PFSK-1 (cell line): ENCODE data around the gene EXD3.

ENCODE experiments used
- FOXP2 ChIP-seq: optimal IDR thresholded peaks from 2 replicates; pipeline ENCODE3; 2011; ENCODE audit warnings: borderline replicate concordance, control low read depth, inconsistent platforms; ENCODE audit not compliant: insufficient read depth; ENCODE audit errors: extremely low read length, extremely low read depth
- POLR2AphosphoS5 ChIP-seq: IDR thresholded peaks from 2 replicates; pipeline ENCODE4 v1.6.1; 2012; ENCODE audit warnings: low read depth, mild to moderate bottlenecking, control low read depth, low read length, moderate library complexity
- SIN3A ChIP-seq: IDR thresholded peaks from 2 replicates; pipeline ENCODE4 v1.6.1; 2012; ENCODE audit warnings: mild to moderate bottlenecking, low read length, moderate library complexity, borderline replicate concordance; ENCODE audit not compliant: insufficient read depth
- TAF1 ChIP-seq: IDR thresholded peaks from 2 replicates; pipeline ENCODE4 v1.6.1; 2012; ENCODE audit warnings: low read length, control low read depth, borderline replicate concordance; ENCODE audit not compliant: insufficient read depth
- TF ChIP-seq, protein P1 (sequence below), 2 experiments: IDR thresholded peaks; 2 replicates each; pipeline versions ENCODE4 v1.6.1 to v1.8.0; 2011 to 2012; ENCODE audit warnings: low read depth in 2 of 2, low read length in 2 of 2, control low read depth in 1 of 2, inconsistent platforms in 1 of 2, mild to moderate bottlenecking in 1 of 2, moderate library complexity in 1 of 2; ENCODE audit not compliant: insufficient read depth in 1 of 2

The EXD3 gene

DNA sequence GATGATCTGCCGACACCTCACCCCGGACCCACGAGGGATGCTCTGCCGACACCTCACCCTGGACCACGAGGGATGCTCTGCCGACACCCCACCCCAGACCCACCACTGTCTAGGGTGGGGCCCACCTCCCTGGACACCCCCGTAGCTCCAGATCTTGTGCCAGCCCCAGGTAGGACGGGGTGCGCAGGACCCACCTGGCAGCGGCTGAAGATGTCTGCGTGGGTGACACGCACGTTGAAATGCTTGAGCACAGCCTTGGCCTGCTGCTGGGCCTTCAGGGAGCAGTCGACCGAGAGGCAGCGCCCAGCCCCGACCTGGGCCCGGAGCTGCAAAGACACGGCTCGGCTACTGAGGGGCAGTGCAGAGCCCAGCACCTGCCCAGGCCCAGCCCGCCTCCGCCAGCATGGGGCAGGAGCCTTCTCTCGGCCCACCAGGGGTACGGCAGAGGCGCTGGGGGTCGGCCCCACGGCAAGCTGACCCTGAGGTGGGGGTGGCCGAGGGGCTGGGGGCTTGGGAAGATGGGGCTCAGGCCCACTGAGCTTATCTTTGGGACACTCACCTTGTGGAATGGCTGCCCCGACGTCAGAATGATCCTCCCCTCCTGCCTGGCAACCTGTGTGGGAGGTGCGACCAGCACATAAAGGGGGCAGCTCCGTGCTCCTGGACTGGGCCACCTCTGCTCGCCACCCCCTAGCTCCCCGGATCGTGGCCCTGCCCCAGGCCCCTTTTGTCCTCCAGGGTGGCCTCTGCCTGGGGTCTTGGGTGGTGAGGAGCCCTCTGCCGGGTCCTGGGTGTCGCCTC, 99.2 kb downstream of the EXD3 start:
- TF ChIP-seq FOXP2 (no peak), POLR2AphosphoS5 (no peak), TAF1 (no peak)

DNA sequence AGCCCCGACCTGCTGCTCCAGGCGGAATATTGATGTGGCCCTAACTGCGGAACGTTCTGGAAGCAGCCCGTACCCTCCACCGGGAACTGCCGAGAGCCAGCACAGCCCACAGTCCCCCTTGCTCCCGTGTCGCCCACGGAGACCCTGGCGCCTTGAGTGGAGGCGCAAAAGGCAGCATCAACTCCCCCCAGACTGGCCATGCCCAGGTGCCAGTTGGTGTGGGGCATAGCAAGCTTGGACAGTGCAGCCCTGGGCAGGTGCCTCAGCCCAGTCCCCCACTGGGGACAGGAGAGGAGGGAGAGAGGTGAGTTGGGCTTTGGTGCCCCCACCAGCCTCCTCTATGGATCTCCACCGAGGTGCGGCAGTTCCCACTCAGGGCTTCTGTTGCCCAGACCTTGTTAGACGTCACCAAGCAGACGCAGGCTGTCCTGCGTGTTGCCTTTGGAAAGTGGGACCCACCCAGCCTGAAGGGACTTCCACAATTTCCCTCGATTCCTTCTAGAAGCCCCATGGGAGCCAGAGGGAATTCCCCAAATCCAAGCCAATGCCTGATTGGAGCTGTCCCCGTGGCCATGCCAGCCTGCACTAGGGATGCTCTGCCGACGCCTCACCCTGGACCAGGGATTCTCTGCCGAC, 101.1 kb downstream of the EXD3 start:
- TF ChIP-seq TAF1 (no peak), SIN3A (no peak), POLR2AphosphoS5 (no peak), FOXP2 (no peak)
- TF ChIP-seq, protein P1, sequence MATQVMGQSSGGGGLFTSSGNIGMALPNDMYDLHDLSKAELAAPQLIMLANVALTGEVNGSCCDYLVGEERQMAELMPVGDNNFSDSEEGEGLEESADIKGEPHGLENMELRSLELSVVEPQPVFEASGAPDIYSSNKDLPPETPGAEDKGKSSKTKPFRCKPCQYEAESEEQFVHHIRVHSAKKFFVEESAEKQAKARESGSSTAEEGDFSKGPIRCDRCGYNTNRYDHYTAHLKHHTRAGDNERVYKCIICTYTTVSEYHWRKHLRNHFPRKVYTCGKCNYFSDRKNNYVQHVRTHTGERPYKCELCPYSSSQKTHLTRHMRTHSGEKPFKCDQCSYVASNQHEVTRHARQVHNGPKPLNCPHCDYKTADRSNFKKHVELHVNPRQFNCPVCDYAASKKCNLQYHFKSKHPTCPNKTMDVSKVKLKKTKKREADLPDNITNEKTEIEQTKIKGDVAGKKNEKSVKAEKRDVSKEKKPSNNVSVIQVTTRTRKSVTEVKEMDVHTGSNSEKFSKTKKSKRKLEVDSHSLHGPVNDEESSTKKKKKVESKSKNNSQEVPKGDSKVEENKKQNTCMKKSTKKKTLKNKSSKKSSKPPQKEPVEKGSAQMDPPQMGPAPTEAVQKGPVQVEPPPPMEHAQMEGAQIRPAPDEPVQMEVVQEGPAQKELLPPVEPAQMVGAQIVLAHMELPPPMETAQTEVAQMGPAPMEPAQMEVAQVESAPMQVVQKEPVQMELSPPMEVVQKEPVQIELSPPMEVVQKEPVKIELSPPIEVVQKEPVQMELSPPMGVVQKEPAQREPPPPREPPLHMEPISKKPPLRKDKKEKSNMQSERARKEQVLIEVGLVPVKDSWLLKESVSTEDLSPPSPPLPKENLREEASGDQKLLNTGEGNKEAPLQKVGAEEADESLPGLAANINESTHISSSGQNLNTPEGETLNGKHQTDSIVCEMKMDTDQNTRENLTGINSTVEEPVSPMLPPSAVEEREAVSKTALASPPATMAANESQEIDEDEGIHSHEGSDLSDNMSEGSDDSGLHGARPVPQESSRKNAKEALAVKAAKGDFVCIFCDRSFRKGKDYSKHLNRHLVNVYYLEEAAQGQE (IDR thresholded peaks at IDR 0.05; ENCODE audit: insufficient read depth in 1 of 2, low read depth in 2 of 2, low read length in 2 of 2), result no peak

DNA sequence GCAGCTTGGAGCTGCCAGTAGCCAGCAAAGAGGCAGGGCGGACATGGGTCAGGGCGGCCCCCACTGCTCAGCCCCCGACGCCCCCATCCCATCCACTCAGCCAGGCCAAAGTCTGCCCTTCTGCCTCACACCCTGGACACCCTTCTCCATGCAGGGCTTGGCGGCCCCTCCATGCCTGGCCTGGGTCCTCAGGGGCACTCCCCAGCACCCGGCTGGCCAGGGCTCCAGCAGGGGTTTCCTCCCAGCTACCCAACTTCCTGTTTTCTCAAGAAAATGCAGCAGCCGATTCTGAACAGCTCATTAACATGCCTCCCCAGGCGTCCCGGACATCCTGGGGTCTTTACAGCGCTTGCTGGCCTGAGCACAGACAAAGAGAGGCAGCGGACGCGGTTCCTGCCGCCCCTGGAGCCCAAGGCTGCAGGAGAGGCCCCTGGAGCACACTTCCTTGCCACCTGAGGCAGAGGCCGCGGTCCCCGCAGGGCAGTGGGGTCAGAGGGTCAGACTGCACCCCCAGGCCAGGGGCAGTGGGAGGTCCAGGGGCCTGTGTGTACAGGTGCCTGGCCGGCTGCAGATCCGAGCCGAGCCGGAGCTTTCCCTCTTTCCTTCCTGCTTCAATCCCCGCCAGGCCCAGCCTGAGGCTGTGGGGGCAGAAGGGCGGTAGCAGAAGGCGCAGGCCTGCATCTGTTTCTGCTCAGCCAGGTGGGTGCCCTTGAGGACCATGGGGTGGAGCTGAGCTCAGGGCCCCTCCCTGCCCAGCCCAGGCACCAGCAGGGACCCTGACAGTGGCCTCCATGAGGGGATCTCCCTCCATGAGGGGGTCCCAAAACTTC, 102.2 kb downstream of the EXD3 start:
- TF ChIP-seq POLR2AphosphoS5 (no peak), SIN3A (no peak), TAF1 (no peak), FOXP2 (no peak)
- TF ChIP-seq, protein P1 (IDR thresholded peaks at IDR 0.05; ENCODE audit: insufficient read depth in 1 of 2, low read depth in 2 of 2, low read length in 2 of 2), result no peak

DNA sequence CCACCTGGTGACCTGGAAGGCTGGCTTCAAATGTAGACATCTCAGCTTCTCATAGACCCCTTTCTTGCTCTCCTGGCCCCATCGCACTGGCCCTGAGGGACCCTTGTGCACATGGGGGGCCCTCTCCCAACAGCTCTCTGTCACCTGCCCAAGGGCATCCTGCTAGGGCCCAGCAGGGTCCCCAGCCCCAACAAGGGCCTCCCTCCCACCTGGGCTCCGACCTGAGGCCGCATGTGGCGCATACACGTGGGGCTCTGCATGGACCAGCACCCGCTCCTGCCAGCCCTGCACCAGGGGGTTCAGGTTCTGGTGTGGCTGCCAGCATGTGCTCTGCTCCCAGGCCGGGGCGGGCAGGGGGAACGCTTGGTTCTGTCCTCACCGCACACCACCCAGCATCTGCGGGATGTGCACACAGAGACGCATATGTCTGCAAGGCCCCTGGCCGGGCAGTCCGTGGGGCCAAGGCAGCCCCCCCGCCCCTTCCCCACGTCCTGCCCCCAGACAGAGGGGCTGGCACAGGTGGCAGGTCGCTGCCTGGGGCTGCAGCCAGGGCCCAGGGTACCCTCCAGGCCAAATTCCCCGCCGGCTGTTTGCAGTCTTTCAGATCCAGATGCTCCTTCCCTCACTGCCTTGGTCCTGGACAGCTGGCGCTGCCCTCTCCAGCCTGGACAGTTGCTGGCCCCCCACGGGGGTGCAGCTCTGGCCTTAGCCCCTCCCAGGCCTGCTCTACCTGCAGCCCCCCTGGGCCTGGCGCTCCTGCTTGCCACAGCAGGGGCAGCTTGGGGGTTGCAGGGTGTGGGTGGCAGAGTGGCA, 103.0 kb downstream of the EXD3 start:
- TF ChIP-seq FOXP2 (no peak), POLR2AphosphoS5 (no peak)

DNA sequence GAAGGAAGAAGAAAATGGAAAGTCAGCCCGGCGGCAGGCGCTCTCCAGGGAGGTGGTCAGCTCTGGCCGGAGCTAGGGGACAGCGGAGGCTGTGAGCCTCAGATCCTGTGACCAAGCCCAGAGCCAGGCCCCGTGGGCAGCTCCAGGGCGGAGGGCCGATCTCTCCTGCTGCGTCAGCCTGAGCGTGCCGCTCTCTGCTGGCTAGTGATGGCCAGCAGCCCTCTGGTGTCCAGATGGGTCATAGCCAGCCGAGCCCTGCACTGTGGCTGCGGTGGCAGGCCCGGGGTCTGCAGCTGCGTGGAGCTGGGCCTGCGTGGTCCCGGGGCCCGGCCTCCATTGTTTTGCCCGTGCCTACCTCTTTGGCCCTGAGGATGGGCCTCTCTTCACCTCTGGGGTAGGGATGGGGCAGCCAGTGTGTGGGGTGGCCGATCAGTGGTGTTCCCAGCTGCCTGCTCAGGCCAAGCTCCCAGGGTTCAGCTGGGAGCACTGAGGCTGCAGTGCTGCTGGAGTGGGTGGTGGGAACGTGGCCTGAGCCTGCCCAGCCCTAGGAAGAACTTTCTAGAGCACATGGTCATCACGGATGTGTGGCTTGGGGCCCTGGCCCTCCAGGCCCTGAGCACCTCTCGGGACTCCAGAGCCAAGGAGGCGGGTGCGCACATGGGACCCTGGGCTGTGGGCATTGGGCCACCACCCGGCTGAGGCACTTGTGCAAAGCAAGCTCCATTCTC, 103.8 kb downstream of the EXD3 start:
- TF ChIP-seq POLR2AphosphoS5 (no peak), SIN3A (no peak), FOXP2 (no peak)

DNA sequence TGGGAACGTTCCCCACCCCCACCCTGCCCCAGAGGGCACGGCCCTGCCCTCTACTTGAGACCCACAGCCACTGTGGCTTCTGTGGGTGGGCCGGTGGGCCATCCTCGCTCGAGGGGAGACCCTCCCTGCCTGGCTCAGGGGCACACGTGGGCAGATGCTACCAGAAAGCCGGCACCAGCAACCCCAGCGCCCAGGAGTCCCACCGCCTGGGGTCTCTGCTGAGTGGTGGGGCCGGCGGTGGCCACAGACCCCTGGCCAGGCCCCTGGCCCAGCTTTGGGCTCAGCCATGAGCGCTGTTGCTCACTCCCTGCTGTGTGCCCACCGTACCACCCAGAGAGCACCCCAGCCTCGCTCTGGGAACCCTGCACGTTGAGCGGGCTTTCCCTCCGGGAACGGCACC, 104.4 kb downstream of the EXD3 start:
- TF ChIP-seq POLR2AphosphoS5 (no peak), TAF1 (no peak), SIN3A (no peak), FOXP2 (no peak)
- TF ChIP-seq, protein P1 (IDR thresholded peaks at IDR 0.05; ENCODE audit: insufficient read depth in 1 of 2, low read depth in 2 of 2, low read length in 2 of 2), result no peak
